NCI-H1417 treated with DMSO at 0.1 percent for 48 hours (cell line): Measurements from ENCODE around the gene ARL14.

Experiments used
- DNase-seq: peaks from one replicate; lab custom pipeline; 2025; lab: John Stamatoyannopoulos, UW

Gene ARL14

GRCh38 chr3:160676547-160677303 lies at the start of gene ARL14:
ARL14 (plus strand) TSS chr3:160677160; CDS start chr3:160677347, 187 bp downstream.
- DNase-seq = no peak

- no peak for DNase-seq
Observed at GRCh38 chr3:160629491-160629890, 47.5 kb upstream of the ARL14 start.

GRCh38 chr3:160633361-160634083 lies 43.4 kb upstream of the ARL14 start:
- DNase-seq = no peak

- DNase-seq = no peak
Observed at GRCh38 chr3:160635213-160635612, 41.7 kb upstream of the ARL14 start.

- no peak for DNase-seq
Observed at GRCh38 chr3:160637086-160637485, 39.9 kb upstream of the ARL14 start.

GRCh38 chr3:160638184-160638583 lies 38.8 kb upstream of the ARL14 start:
- DNase-seq = no peak

- no peak for DNase-seq
Observed at GRCh38 chr3:160641665-160642309, 35.2 kb upstream of the ARL14 start.

- no peak for DNase-seq
Observed at GRCh38 chr3:160643994-160644393, 33.0 kb upstream of the ARL14 start.

- no peak for DNase-seq
Observed at GRCh38 chr3:160644491-160644890, 32.5 kb upstream of the ARL14 start.

- no peak for DNase-seq
Observed at GRCh38 chr3:160648701-160649100, 28.3 kb upstream of the ARL14 start.

GRCh38 chr3:160649596-160649995 lies 27.4 kb upstream of the ARL14 start:
- no peak for DNase-seq

- no peak for DNase-seq
Observed at GRCh38 chr3:160653512-160653911, 23.4 kb upstream of the ARL14 start.

GRCh38 chr3:160660902-160661301 lies 16.1 kb upstream of the ARL14 start:
- no peak for DNase-seq

GRCh38 chr3:160661660-160662059 lies 15.3 kb upstream of the ARL14 start:
- no peak for DNase-seq

- no peak for DNase-seq
Observed at GRCh38 chr3:160665231-160665630, 11.7 kb upstream of the ARL14 start.

GRCh38 chr3:160665784-160666526 lies 11.0 kb upstream of the ARL14 start:
- no peak for DNase-seq

- DNase-seq = no peak
Observed at GRCh38 chr3:160667452-160667851, 9.5 kb upstream of the ARL14 start.

- DNase-seq = no peak
Observed at GRCh38 chr3:160668454-160668853, 8.5 kb upstream of the ARL14 start.

- DNase-seq = no peak
Observed at GRCh38 chr3:160671231-160671630, 5.7 kb upstream of the ARL14 start.

- DNase-seq = no peak
Observed at GRCh38 chr3:160671995-160672394, 5.0 kb upstream of the ARL14 start.

GRCh38 chr3:160673188-160673587 lies 3.8 kb upstream of the ARL14 start:
- DNase-seq = no peak

- DNase-seq = no peak
Observed at GRCh38 chr3:160675566-160676124, 1.3 kb upstream of the ARL14 start.
